ENCODE results near the gene ZSWIM4. TPM values are rescaled to one million over a fixed set of nuclear protein-coding genes. Genes with fewer than 3 reads are reported as not detected.

ZSWIM4 gene
- total and polyA plus RNA-seq, 10 of the 15 experiments (the other 5 are each of a cell fraction or from before 2014, with no cell fraction given): 0.73 to 11.1 (median 1.8) TPM; not detected in 2

- TF ChIP-seq IKZF2 (IDR thresholded peaks at IDR 0.05) (0 out of 4 replicates have a peak, but pooled peaks of 1 of the 2 experiments have one; percentile 10), FOXM1 (IDR thresholded peaks at IDR 0.05; ENCODE audit: low read depth, low read length) (no peak), RCOR1 (conservative IDR thresholded peaks at IDR 0.05; ENCODE audit: low read depth, low read length) (no peak), NFYB (IDR thresholded peaks at IDR 0.05; ENCODE audit: insufficient read depth, low read depth, low read length) (peak; percentile 98), NR2C1 (IDR thresholded peaks at IDR 0.05) (no peak), IKZF1 (conservative IDR thresholded peaks at IDR 0.05) (peak; percentile 77), CHD2 (IDR thresholded peaks at IDR 0.05; ENCODE audit: borderline replicate concordance, low read depth, low read length) (peak; percentile 90), LARP7 (IDR thresholded peaks at IDR 0.05) (peak; percentile 61), SMARCA5 (IDR thresholded peaks at IDR 0.05) (peak; percentile 65; the same call in 1 of the 2 replicates), ZBTB4 (CRISPR knock-in tag; IDR thresholded peaks at IDR 0.05) (no peak), HDAC6 (IDR thresholded peaks at IDR 0.05; ENCODE audit: unreplicated experiment) (peak; percentile 16), PAX5 (IDR thresholded peaks at IDR 0.05; ENCODE audit: borderline replicate concordance, low read depth, low read length) (peak; percentile 47; the same call in 1 of the 2 replicates), BACH1 (IDR thresholded peaks at IDR 0.05; ENCODE audit: borderline replicate concordance) (peak; percentile 84), REST (IDR thresholded peaks at IDR 0.05; ENCODE audit: low read depth, low read length) (no peak), EGR1 (IDR thresholded peaks at IDR 0.05; ENCODE audit: borderline replicate concordance in 1 of 2, low read depth in 2 of 2, low read length in 2 of 2) (peak in 1 of 2 experiments; percentile 50; a peak in 1 of 3 replicates), SMC3 (IDR thresholded peaks at IDR 0.05; ENCODE audit: borderline replicate concordance, low read length) (peak; percentile 39; the same call in 1 of the 2 replicates), EP300 (IDR thresholded peaks at IDR 0.05; ENCODE audit: borderline replicate concordance in 1 of 2, control insufficient read depth in 1 of 2, low read depth in 2 of 2, low read length in 2 of 2) (no peak), SREBF1 (IDR thresholded peaks at IDR 0.05; ENCODE audit: low read length) (no peak), BCL3 (IDR thresholded peaks at IDR 0.05; ENCODE audit: borderline replicate concordance, insufficient read depth, low read depth, low read length, poor library complexity, severe bottlenecking) (peak; percentile 86), ZNF217 (IDR thresholded peaks at IDR 0.05) (0 out of 2 replicates have a peak, but pooled peaks have one; percentile 32)
Observed at GRCh38 chr19:13833330-13834243, 38.3 kb downstream of the ZSWIM4 start (continued).

Measured in GM12878 (cell line).